ENCODE results near the gene GBX2. TPM values are rescaled to one million over a fixed set of nuclear protein-coding genes. Genes with fewer than 3 reads are reported as not detected.

GBX2 gene
- total and polyA plus RNA-seq, 12 donors = 0.12 to 0.22 (median 0.15) TPM; not detected in 7

GRCh38 chr2:236195726-236196125, 27.5 kb upstream of the GBX2 start:
- ATAC-seq (no peak), DNase-seq (no peak)
- Histone ChIP-seq H3K4me1 (peaks cover 0 to 3% (median 0%) of the 10 kb centered on the region in 9 donors), H3K9me3 (peaks cover 0 to 2% (median 0%) of the 10 kb centered on the region in 11 donors), H3K27me3 (no peaks in the 10 kb centered on the region), H3K27ac (no peak overlapping the region), H3K36me3 (peaks cover 0 to 17% (median 0%) of the 10 kb centered on the region in 9 donors), H3K4me3 (no peak overlapping the region)
- 83 to 94% methylated on average over 12 of the region's 12 CpGs for WGBS, 2 donors
- intact Hi-C loops (cut with DNase I) = no loop called here
- TF ChIP-seq, protein P1, sequence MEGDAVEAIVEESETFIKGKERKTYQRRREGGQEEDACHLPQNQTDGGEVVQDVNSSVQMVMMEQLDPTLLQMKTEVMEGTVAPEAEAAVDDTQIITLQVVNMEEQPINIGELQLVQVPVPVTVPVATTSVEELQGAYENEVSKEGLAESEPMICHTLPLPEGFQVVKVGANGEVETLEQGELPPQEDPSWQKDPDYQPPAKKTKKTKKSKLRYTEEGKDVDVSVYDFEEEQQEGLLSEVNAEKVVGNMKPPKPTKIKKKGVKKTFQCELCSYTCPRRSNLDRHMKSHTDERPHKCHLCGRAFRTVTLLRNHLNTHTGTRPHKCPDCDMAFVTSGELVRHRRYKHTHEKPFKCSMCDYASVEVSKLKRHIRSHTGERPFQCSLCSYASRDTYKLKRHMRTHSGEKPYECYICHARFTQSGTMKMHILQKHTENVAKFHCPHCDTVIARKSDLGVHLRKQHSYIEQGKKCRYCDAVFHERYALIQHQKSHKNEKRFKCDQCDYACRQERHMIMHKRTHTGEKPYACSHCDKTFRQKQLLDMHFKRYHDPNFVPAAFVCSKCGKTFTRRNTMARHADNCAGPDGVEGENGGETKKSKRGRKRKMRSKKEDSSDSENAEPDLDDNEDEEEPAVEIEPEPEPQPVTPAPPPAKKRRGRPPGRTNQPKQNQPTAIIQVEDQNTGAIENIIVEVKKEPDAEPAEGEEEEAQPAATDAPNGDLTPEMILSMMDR (IDR thresholded peaks at IDR 0.05) = no peak

DNA sequence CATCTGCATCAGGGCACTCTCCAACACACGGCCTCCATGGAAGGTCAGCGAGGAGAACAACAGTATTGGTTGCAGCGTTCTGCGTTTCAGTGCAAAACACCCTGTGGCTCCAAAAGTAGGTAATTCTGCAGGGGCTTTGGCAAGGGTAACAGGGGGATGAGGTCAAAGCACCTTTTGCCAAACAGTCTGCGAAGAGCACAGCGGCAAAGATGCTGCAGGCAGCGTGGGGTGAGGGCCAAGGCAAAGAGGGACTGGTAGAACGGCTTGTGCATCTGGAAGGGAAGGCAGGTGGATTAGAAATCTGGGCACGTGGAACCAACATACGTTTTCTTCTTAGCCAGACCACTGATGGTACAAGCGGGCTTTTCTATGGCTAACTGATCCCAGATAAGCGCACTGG, 26.6 kb upstream of the GBX2 start:
- TF ChIP-seq, protein P1 (IDR thresholded peaks at IDR 0.05) = no peak
- intact Hi-C loops (cut with DNase I) = no loop called here
- 83 to 94% methylated on average over 12 of the region's 12 CpGs for WGBS, 2 donors
- Histone ChIP-seq H3K4me3 (no peak overlapping the region), H3K9me3 (peaks cover 0 to 2% (median 0%) of the 10 kb centered on the region in 11 donors), H3K27me3 (no peaks in the 10 kb centered on the region), H3K27ac (no peak overlapping the region), H3K4me1 (peaks cover 0 to 9% (median 0%) of the 10 kb centered on the region in 9 donors), H3K36me3 (peaks cover 0 to 17% (median 0%) of the 10 kb centered on the region in 9 donors)
- DNase-seq = no peak
- ATAC-seq = no peak

GRCh38 chr2:236193026-236193425, 24.8 kb upstream of the GBX2 start:
- 75 to 78% methylated on average over 10 of the region's 10 CpGs for WGBS, 2 donors
- Histone ChIP-seq H3K9me3 (no peaks in the 10 kb centered on the region), H3K4me1 (peaks cover 0 to 11% (median 0%) of the 10 kb centered on the region in 9 donors), H3K27me3 (no peaks in the 10 kb centered on the region), H3K36me3 (peaks cover 0 to 17% (median 0%) of the 10 kb centered on the region in 9 donors), H3K27ac (no peak overlapping the region), H3K4me3 (no peak overlapping the region)
- ATAC-seq = peak in 3 of 8 donors; percentile 15 to 42 (median 15)
- intact Hi-C loops (cut with DNase I) = no loop called here
- TF ChIP-seq, protein P1 (IDR thresholded peaks at IDR 0.05) = no peak
- no peak for DNase-seq

- Histone ChIP-seq H3K4me3 (no peak overlapping the region), H3K9me3 (no peaks in the 10 kb centered on the region), H3K27ac (no peak overlapping the region), H3K4me1 (peaks cover 0 to 8% (median 0%) of the 10 kb centered on the region in 9 donors), H3K36me3 (peaks cover 0 to 15% (median 0%) of the 10 kb centered on the region in 9 donors), H3K27me3 (no peaks in the 10 kb centered on the region)
- intact Hi-C loops (cut with DNase I) = no loop called here
- 88 to 94% methylated on average over 2 of the region's 2 CpGs for WGBS, 2 donors
- ATAC-seq (no peak), DNase-seq (no peak)
- TF ChIP-seq, protein P1 (IDR thresholded peaks at IDR 0.05) = no peak
Measured at GRCh38 chr2:236190674-236191073, 22.5 kb upstream of the GBX2 start.
